ENCODE measurements around the gene MAMLD1.

The MAMLD1 gene

GRCh38 chrX:150464001-150464400 lies 100.9 kb downstream of the MAMLD1 start (continued):
- TF ChIP-seq ZSCAN18 (tag by site-specific recombination; IDR thresholded peaks at IDR 0.05) (no peak), ZSCAN4 (tag by site-specific recombination; IDR thresholded peaks at IDR 0.05) (no peak), ZNF266 (tag by site-specific recombination; IDR thresholded peaks at IDR 0.05; ENCODE audit: low read depth) (no peak), ZNF248 (tag by site-specific recombination; IDR thresholded peaks at IDR 0.05) (no peak), ZNF354C (tag by site-specific recombination; IDR thresholded peaks at IDR 0.05; ENCODE audit: borderline replicate concordance, low read depth) (no peak), ZNF785 (tag by site-specific recombination; IDR thresholded peaks at IDR 0.05) (no peak)
- TF ChIP-seq, protein P1, sequence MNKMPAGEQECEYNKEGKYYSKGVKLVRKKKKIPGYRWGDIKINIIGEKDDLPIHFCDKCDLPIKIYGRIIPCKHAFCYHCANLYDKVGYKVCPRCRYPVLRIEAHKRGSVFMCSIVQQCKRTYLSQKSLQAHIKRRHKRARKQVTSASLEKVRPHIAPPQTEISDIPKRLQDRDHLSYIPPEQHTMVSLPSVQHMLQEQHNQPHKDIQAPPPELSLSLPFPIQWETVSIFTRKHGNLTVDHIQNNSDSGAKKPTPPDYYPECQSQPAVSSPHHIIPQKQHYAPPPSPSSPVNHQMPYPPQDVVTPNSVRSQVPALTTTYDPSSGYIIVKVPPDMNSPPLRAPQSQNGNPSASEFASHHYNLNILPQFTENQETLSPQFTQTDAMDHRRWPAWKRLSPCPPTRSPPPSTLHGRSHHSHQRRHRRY (tag by site-specific recombination; IDR thresholded peaks at IDR 0.05), result no peak

GRCh38 chrX:150465326-150465725 lies 102.2 kb downstream of the MAMLD1 start:
- ChIA-PET CTCF (interaction anchor here (1.9 kb wide), 1 partner anchor 21 kb away, joined by 5 read pairs; no protein-coding TSS in a partner anchor), POLR2A (no interaction called here)
- H3K4me1 ChIP-seq (ENCODE audit: control insufficient read depth, insufficient read depth, low read length), result no peaks in the 10 kb centered on the region
- H3K27ac ChIP-seq (ENCODE audit: extremely low read depth, low read depth, low read length), result no peak overlapping the region
- H3K36me3 ChIP-seq (ENCODE audit: control insufficient read depth in 2 of 2, insufficient read depth in 1 of 2, low read length in 2 of 2), result no peaks in the 10 kb centered on the region
- no peaks in the 10 kb centered on the region for H3K9me3 ChIP-seq (ENCODE audit: control insufficient read depth, insufficient read depth, low read depth, low read length)
- no peak overlapping the region for H3K4me3 ChIP-seq (ENCODE audit: low read depth, low read length)
- TF ChIP-seq ZNF707 (tag by site-specific recombination; IDR thresholded peaks at IDR 0.05), result no peak
- no peak for TF ChIP-seq ZNF549 (tag by site-specific recombination; IDR thresholded peaks at IDR 0.05)
- TF ChIP-seq ZNF768 (tag by site-specific recombination; IDR thresholded peaks at IDR 0.05), result no peak
- no peak for TF ChIP-seq GLIS2 (tag by site-specific recombination; IDR thresholded peaks at IDR 0.05)
- no peak for TF ChIP-seq ZNF654 (tag by site-specific recombination; IDR thresholded peaks at IDR 0.05; ENCODE audit: low read depth)
- TF ChIP-seq ZNF830 (tag by site-specific recombination; IDR thresholded peaks at IDR 0.05; ENCODE audit: low read depth), result no peak

DNA sequence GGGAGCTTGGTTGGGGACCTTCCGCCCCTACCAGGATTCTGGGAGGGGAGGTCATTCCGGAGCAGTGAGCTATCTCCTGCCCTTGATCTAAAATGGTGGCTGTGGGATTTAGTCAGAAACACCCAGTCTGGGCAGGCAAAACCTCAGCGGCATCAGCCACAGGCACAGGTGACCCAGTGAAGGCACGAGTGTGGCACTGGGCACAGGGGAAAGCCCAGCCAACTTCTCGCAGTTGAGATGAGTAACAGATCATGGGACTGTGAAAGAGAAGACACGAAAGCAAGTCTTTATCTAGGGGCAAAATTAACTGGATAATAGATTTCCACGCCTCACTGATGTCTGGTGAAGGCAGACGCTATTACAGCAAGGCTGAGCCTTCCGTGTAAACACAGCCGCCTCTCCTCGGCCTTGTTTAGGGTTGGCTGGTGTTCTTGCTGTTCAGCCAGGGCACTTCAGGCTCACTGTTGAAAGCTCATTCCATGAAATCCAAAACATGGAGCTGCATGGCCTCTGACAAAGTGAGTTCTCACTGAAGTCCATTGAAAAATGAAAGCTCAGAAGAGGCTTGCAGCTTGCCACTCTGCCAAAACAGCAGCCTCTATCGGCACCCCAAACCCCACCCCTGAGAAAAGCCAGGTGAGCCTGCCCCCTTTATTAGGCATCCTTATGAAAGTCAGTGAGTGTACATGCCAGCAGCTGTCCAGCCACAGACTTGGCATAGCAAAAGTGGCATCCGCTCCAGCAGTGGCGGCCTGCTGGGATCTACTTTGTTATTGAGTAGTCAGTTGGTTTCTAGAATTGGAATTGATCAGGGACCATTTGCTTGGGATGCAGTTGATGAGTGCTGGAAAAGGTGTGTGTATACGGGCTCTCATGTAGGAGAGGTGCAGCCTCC lies 103.0 kb downstream of the MAMLD1 start:
- CTCF ChIA-PET, result interaction anchor here (1.9 kb wide), 1 partner anchor 21 kb away, joined by 5 read pairs; no protein-coding TSS in a partner anchor
- Histone ChIP-seq H3K4me3 (ENCODE audit: low read depth, low read length) (no peak overlapping the region), H3K9me3 (ENCODE audit: control insufficient read depth, insufficient read depth, low read depth, low read length) (no peaks in the 10 kb centered on the region), H3K4me1 (ENCODE audit: control insufficient read depth, insufficient read depth, low read length) (no peaks in the 10 kb centered on the region), H3K27ac (ENCODE audit: extremely low read depth, low read depth, low read length) (no peak overlapping the region), H3K36me3 (ENCODE audit: control insufficient read depth in 2 of 2, insufficient read depth in 1 of 2, low read length in 2 of 2) (no peaks in the 10 kb centered on the region)
- POLR2A ChIA-PET, result no interaction called here
- no peak for TF ChIP-seq ELK4 (IDR thresholded peaks at IDR 0.05; ENCODE audit: borderline replicate concordance, low read depth, low read length)
- no peak for TF ChIP-seq ZNF223 (tag by site-specific recombination; IDR thresholded peaks at IDR 0.05)
- no peak for TF ChIP-seq ZNF394 (tag by site-specific recombination; IDR thresholded peaks at IDR 0.05; ENCODE audit: borderline replicate concordance)
- TF ChIP-seq ZNF169 (tag by site-specific recombination; IDR thresholded peaks at IDR 0.05), result no peak
- no peak for TF ChIP-seq ZNF266 (tag by site-specific recombination; IDR thresholded peaks at IDR 0.05; ENCODE audit: low read depth)
- TF ChIP-seq ZNF214 (tag by site-specific recombination; IDR thresholded peaks at IDR 0.05; ENCODE audit: borderline replicate concordance), result no peak
- no peak for TF ChIP-seq ZNF426 (tag by site-specific recombination; IDR thresholded peaks at IDR 0.05)
- TF ChIP-seq YY2 (tag by site-specific recombination; IDR thresholded peaks at IDR 0.05), result no peak
- no peak for TF ChIP-seq ZNF16 (tag by site-specific recombination; IDR thresholded peaks at IDR 0.05; ENCODE audit: low read depth)
- TF ChIP-seq ZNF354C (tag by site-specific recombination; IDR thresholded peaks at IDR 0.05; ENCODE audit: borderline replicate concordance, low read depth), result no peak
- TF ChIP-seq ZNF596 (tag by site-specific recombination; IDR thresholded peaks at IDR 0.05), result no peak
- TF ChIP-seq, protein P2, sequence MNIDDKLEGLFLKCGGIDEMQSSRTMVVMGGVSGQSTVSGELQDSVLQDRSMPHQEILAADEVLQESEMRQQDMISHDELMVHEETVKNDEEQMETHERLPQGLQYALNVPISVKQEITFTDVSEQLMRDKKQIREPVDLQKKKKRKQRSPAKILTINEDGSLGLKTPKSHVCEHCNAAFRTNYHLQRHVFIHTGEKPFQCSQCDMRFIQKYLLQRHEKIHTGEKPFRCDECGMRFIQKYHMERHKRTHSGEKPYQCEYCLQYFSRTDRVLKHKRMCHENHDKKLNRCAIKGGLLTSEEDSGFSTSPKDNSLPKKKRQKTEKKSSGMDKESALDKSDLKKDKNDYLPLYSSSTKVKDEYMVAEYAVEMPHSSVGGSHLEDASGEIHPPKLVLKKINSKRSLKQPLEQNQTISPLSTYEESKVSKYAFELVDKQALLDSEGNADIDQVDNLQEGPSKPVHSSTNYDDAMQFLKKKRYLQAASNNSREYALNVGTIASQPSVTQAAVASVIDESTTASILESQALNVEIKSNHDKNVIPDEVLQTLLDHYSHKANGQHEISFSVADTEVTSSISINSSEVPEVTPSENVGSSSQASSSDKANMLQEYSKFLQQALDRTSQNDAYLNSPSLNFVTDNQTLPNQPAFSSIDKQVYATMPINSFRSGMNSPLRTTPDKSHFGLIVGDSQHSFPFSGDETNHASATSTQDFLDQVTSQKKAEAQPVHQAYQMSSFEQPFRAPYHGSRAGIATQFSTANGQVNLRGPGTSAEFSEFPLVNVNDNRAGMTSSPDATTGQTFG (tag by site-specific recombination; IDR thresholded peaks at IDR 0.05; ENCODE audit: borderline replicate concordance), result no peak
- TF ChIP-seq ZNF707 (tag by site-specific recombination; IDR thresholded peaks at IDR 0.05), result no peak
- TF ChIP-seq ZNF404 (tag by site-specific recombination; IDR thresholded peaks at IDR 0.05), result no peak
- no peak for TF ChIP-seq ZNF670 (tag by site-specific recombination; IDR thresholded peaks at IDR 0.05; ENCODE audit: low read depth)

All from HEK293 (cell line).